ENCODE results near the gene NDUFAF2. TPM values are rescaled to one million over a fixed set of nuclear protein-coding genes. Genes with fewer than 3 reads are reported as not detected.

Gene NDUFAF2
- total and polyA plus RNA-seq, 10 of the 15 experiments (the other 5 are each of a cell fraction or from before 2014, with no cell fraction given), result 22.4 to 121 (median 65.3) TPM

- Histone ChIP-seq H3K9ac (ENCODE audit: control insufficient read depth, insufficient read depth, low read length) (no peak overlapping the region), H3K4me1 (ENCODE audit: control insufficient read depth, insufficient read depth, low read length) (peaks cover 3% of the 10 kb centered on the region; the same call in 1 of the 2 replicates), H3K79me2 (ENCODE audit: control insufficient read depth, insufficient read depth, low read length) (no peaks in the 10 kb centered on the region), H3K4me3 (no peak overlapping the region), H3K4me2 (ENCODE audit: control insufficient read depth, insufficient read depth) (no peak overlapping the region), H2AFZ (ENCODE audit: control insufficient read depth, low read depth, low read length) (no peak overlapping the region), H3K36me3 (ENCODE audit: control insufficient read depth in 2 of 2, insufficient read depth in 2 of 2, low read length in 1 of 2) (no peaks in the 10 kb centered on the region; a peak in 1 of 4 replicates), H3K9me3 (replicated peaks; ENCODE audit: control insufficient read depth, insufficient read depth, low read length) (no peaks in the 10 kb centered on the region), H3K27me3 (replicated peaks in 1 of 2; ENCODE audit: control insufficient read depth in 2 of 2, insufficient read depth in 2 of 2, low read length in 1 of 2) (no peaks in the 10 kb centered on the region), H3K27ac (ENCODE audit: control insufficient read depth, insufficient read depth) (no peak overlapping the region), H4K20me1 (ENCODE audit: control insufficient read depth, insufficient read depth) (no peaks in the 10 kb centered on the region)
- no peak for DNase-seq (ENCODE audit: low read depth, low spot score)
- no TSS peak for BruUV-seq (replicated peaks)
- FAIRE-seq, result no peak
- ChIA-PET RAD21 (ENCODE audit: unreplicated experiment) (no interaction called here), CTCF (interaction anchor here (0.8 to 7.9 kb wide), 4 partner anchors 8 to 883 kb away, joined by 3 to 95 read pairs (median 4); no protein-coding TSS in a partner anchor), POLR2A (interaction anchor here (1.4 kb wide), 1 partner anchor 87 kb away, joined by 3 read pairs; no protein-coding TSS in a partner anchor), SMC1A (ENCODE audit: uncharacterized antibody, unreplicated experiment) (interaction anchor here (1.2 to 2.8 kb wide), 2 partner anchors 65 to 607 kb away, joined by 3 to 11 read pairs; no protein-coding TSS in a partner anchor)
- TF ChIP-seq CREB1 (IDR thresholded peaks at IDR 0.05; ENCODE audit: low read depth) (no peak), JUNB (IDR thresholded peaks at IDR 0.05) (peak; percentile 34; the same call in 1 of the 2 replicates)
- ATAC-seq, result peak; percentile 33; the same call in 2 of the 3 replicates
- WGBS (ENCODE audit: insufficient coverage, insufficient replicate concordance, low lambda C conversion rate, missing lambda C conversion rate), result 96% methylated on average over 1 of the region's 1 CpG
- in situ Hi-C loops (cut with MboI) (loop anchor here (5.0 kb wide), 1 partner anchor 611 kb away; no protein-coding TSS in a partner anchor), intact Hi-C loops (cut with micrococcal nuclease; ENCODE audit: unreplicated experiment) (loop anchor here (10.0 kb wide), 2 partner anchors 354 to 376 kb away; no protein-coding TSS in a partner anchor)
Observed at GRCh38 chr5:61051267-61051666, 106.3 kb downstream of the NDUFAF2 start.

- ChIA-PET RAD21 (ENCODE audit: unreplicated experiment) (interaction anchor here (0.6 to 1.2 kb wide), 2 partner anchors 27 to 454 kb away, joined by 3 read pairs; no protein-coding TSS in a partner anchor), SMC1A (ENCODE audit: uncharacterized antibody, unreplicated experiment) (interaction anchor here (1.4 to 2.8 kb wide), 2 partner anchors 601 to 606 kb away, joined by 3 to 11 read pairs; no protein-coding TSS in a partner anchor), CTCF (interaction anchor here (0.6 to 7.9 kb wide), 4 partner anchors 99 to 882 kb away, joined by 3 to 95 read pairs (median 4); no protein-coding TSS in a partner anchor), POLR2A (no interaction called here)
- Histone ChIP-seq H3K4me3 (no peak overlapping the region), H3K9me3 (replicated peaks; ENCODE audit: control insufficient read depth, insufficient read depth, low read length) (no peaks in the 10 kb centered on the region), H3K36me3 (ENCODE audit: control insufficient read depth in 2 of 2, insufficient read depth in 2 of 2, low read length in 1 of 2) (no peaks in the 10 kb centered on the region; a peak in 1 of 4 replicates), H4K20me1 (ENCODE audit: control insufficient read depth, insufficient read depth) (no peaks in the 10 kb centered on the region), H3K9ac (ENCODE audit: control insufficient read depth, insufficient read depth, low read length) (no peak overlapping the region), H2AFZ (ENCODE audit: control insufficient read depth, low read depth, low read length) (no peak overlapping the region), H3K4me2 (ENCODE audit: control insufficient read depth, insufficient read depth) (no peak overlapping the region), H3K79me2 (ENCODE audit: control insufficient read depth, insufficient read depth, low read length) (no peaks in the 10 kb centered on the region), H3K27ac (ENCODE audit: control insufficient read depth, insufficient read depth) (no peak overlapping the region), H3K27me3 (replicated peaks in 1 of 2; ENCODE audit: control insufficient read depth in 2 of 2, insufficient read depth in 2 of 2, low read length in 1 of 2) (no peaks in the 10 kb centered on the region), H3K4me1 (ENCODE audit: control insufficient read depth, insufficient read depth, low read length) (peaks cover 3% of the 10 kb centered on the region; the same call in 1 of the 2 replicates)
- DNase-seq (ENCODE audit: low read depth, low spot score), result no peak
- no peak for FAIRE-seq
- intact Hi-C loops (cut with micrococcal nuclease; ENCODE audit: unreplicated experiment), result loop anchor here (10.0 kb wide), 2 partner anchors 352 to 378 kb away; no protein-coding TSS in a partner anchor
- in situ Hi-C loops (cut with MboI), result loop anchor here (5.0 kb wide), 1 partner anchor 609 kb away; no protein-coding TSS in a partner anchor
- ATAC-seq, result no peak
- no TSS peak for BruUV-seq (replicated peaks)
- WGBS (ENCODE audit: insufficient coverage, insufficient replicate concordance, low lambda C conversion rate, missing lambda C conversion rate), result 94% methylated on average over 2 of the region's 2 CpGs
- TF ChIP-seq EP300 (IDR thresholded peaks at IDR 0.05; ENCODE audit: borderline replicate concordance in 1 of 2, control insufficient read depth in 1 of 2, low read depth in 2 of 2, low read length in 2 of 2) (no peak), RFX5 (IDR thresholded peaks at IDR 0.05; ENCODE audit: low read depth, low read length) (no peak), DPF2 (IDR thresholded peaks at IDR 0.05) (no peak), IKZF1 (conservative IDR thresholded peaks at IDR 0.05) (no peak), SP1 (IDR thresholded peaks at IDR 0.05; ENCODE audit: low read depth, low read length) (no peak), ASH2L (IDR thresholded peaks at IDR 0.05; ENCODE audit: borderline replicate concordance, low read depth) (no peak), ETV6 (conservative IDR thresholded peaks at IDR 0.05 in 1 of 2, IDR thresholded peaks at IDR 0.05 in 1 of 2; ENCODE audit: borderline replicate concordance in 1 of 2, low read depth in 1 of 2) (no peak), PBX3 (IDR thresholded peaks at IDR 0.05; ENCODE audit: insufficient replicate concordance, low read depth, low read length) (no peak), WRNIP1 (IDR thresholded peaks at IDR 0.05; ENCODE audit: borderline replicate concordance, low read depth, low read length) (no peak), HSF1 (IDR thresholded peaks at IDR 0.05; ENCODE audit: low read depth, low read length) (no peak), PML (IDR thresholded peaks at IDR 0.05; ENCODE audit: low read length) (no peak), PAX5 (IDR thresholded peaks at IDR 0.05; ENCODE audit: borderline replicate concordance, low read depth, low read length) (no peak)
Observed at GRCh38 chr5:61052882-61053281, 107.9 kb downstream of the NDUFAF2 start.
